Neural progenitor cell (in vitro differentiated cells): Measurements from ENCODE around the gene DOK7. TPM values are rescaled to one million over a fixed set of nuclear protein-coding genes. Genes with fewer than 3 reads are reported as not detected.

Source experiments
- DNase-seq: peaks from one replicate; pipeline ENCODE4 v3.0.0-alpha.2; 2016; ENCODE audit warnings: low spot score
- H2AFZ ChIP-seq: fragments of 200-600 bp; sonication (generic); replicated peaks from 2 replicates; pipeline ENCODE4 v1.6.1; 2016; ENCODE audit warnings: antibody characterized with exemption
- H3F3A ChIP-seq: fragments of 200-600 bp; sonication (generic); 2 replicates; pipeline ENCODE4 v1.6.1; 2016; ENCODE audit warnings: antibody characterized with exemption, low read depth
- H3K27ac ChIP-seq: fragments of 200-600 bp; sonication (generic); 2 replicates; pipeline ENCODE4 v1.5.1; 2016; ENCODE audit warnings: mild to moderate bottlenecking
- H3K27me3 ChIP-seq: fragments of 200-600 bp; sonication (generic); 2 replicates; pipeline ENCODE4 v1.6.1; 2016; ENCODE audit warnings: mild to moderate bottlenecking, moderate library complexity
- H3K36me3 ChIP-seq: fragments of 200-600 bp; sonication (generic); 2 replicates; pipeline ENCODE4 v1.5.1; 2016
- H3K4me1 ChIP-seq: fragments of 200-600 bp; sonication (generic); 2 replicates; pipeline ENCODE4 v1.6.1; 2016; ENCODE audit warnings: mixed run types
- H3K4me2 ChIP-seq: fragments of 200-600 bp; sonication (generic); 2 replicates; pipeline ENCODE4 v1.6.1; 2016
- H3K4me3 ChIP-seq: fragments of 200-600 bp; sonication (generic); 2 replicates; pipeline ENCODE4 v1.5.1; 2016
- H3K79me2 ChIP-seq: fragments of 200-600 bp; sonication (generic); 2 replicates; pipeline ENCODE4 v1.6.1; 2016; ENCODE audit warnings: low read depth
- H3K9ac ChIP-seq: fragments of 200-600 bp; sonication (generic); 2 replicates; pipeline ENCODE4 v1.6.1; 2016
- H3K9me3 ChIP-seq: fragments of 200-600 bp; sonication (generic); 2 replicates; pipeline ENCODE4 v1.5.1; 2016; ENCODE audit warnings: low read depth
- H4K20me1 ChIP-seq: fragments of 200-600 bp; sonication (generic); 2 replicates; pipeline ENCODE4 v1.6.1; 2016; ENCODE audit warnings: low read depth
- H3K27ac Mint-ChIP-seq: 3 replicates; pipeline ENCODE4 v1.8.0; 2021; ENCODE audit warnings: mixed read lengths
- H3K27me3 Mint-ChIP-seq: 2 replicates; pipeline ENCODE4 v1.8.0; 2022; ENCODE audit warnings: low read depth, mild to moderate bottlenecking, inconsistent platforms, moderate library complexity, mixed read lengths; ENCODE audit not compliant: insufficient read depth
- H3K36me3 Mint-ChIP-seq: 3 replicates; pipeline ENCODE4 v1.8.0; 2021; ENCODE audit warnings: mixed read lengths
- H3K4me1 Mint-ChIP-seq: 3 replicates; pipeline ENCODE4 v1.8.0; 2021; ENCODE audit warnings: mixed read lengths
- H3K4me3 Mint-ChIP-seq: 3 replicates; pipeline ENCODE4 v1.8.0; 2021; ENCODE audit warnings: mild to moderate bottlenecking, moderate library complexity, mixed read lengths
- H3K9me3 Mint-ChIP-seq: 3 replicates; pipeline ENCODE4 v1.8.0; 2020; ENCODE audit warnings: mixed read lengths
- CTCF ChIP-seq: fragments of 200-600 bp; sonication (generic); IDR thresholded peaks from 2 replicates; pipeline ENCODE4 v1.5.1; 2017; ENCODE audit warnings: antibody characterized with exemption, mild to moderate bottlenecking
- EZH2 ChIP-seq: fragments of 200-600 bp; sonication (generic); IDR thresholded peaks from 2 replicates; pipeline ENCODE4 v1.6.1; 2017; ENCODE audit warnings: antibody characterized with exemption, mild to moderate bottlenecking, moderate library complexity
- EZH2phosphoT487 ChIP-seq: fragments of 200-600 bp; sonication (generic); IDR thresholded peaks from 2 replicates; pipeline ENCODE4 v1.6.1; 2017; ENCODE audit warnings: antibody characterized with exemption
- total RNA-seq: library from RNA; depleted of rRNA; stranded (reverse); fragments of >200 nt; gene quantifications from 2 replicates; pipeline ENCODE4 v1.2.3, GENCODE V29; 2015; ENCODE audit warnings: low replicate concordance

Gene DOK7
- total RNA-seq, 1 donor from 2014 or later = not detected

- Mint-ChIP-seq H3K4me3 (no peak overlapping the region), H3K4me1 (peaks cover 8% of the 10 kb centered on the region), H3K27ac (no peak overlapping the region), H3K9me3 (no peaks in the 10 kb centered on the region), H3K36me3 (peaks cover 2% of the 10 kb centered on the region), H3K27me3 (peaks cover 5% of the 10 kb centered on the region)
- TF ChIP-seq CTCF (no peak), EZH2phosphoT487 (no peak), EZH2 (no peak)
- no peak for DNase-seq
- no peak overlapping the region for H3K27ac ChIP-seq
- H4K20me1 ChIP-seq = peaks cover 5% of the 10 kb centered on the region
- H3K27me3 ChIP-seq = no peaks in the 10 kb centered on the region
- no peaks in the 10 kb centered on the region for H3K79me2 ChIP-seq
- H3K9me3 ChIP-seq = no peaks in the 10 kb centered on the region
- no peaks in the 10 kb centered on the region for H3K36me3 ChIP-seq
- no peak overlapping the region for H3K4me2 ChIP-seq
- no peak overlapping the region for H3K4me3 ChIP-seq
- H3K4me1 ChIP-seq = peaks cover 8% of the 10 kb centered on the region
- H3F3A ChIP-seq = no peaks in the 10 kb centered on the region
- H2AFZ ChIP-seq = no peak overlapping the region
- no peak overlapping the region for H3K9ac ChIP-seq
Observed at GRCh38 chr4:3436798-3437581, 26.1 kb upstream of the DOK7 start.

- Histone ChIP-seq H3K4me1 (peaks cover 8% of the 10 kb centered on the region), H3K9me3 (no peaks in the 10 kb centered on the region), H3F3A (no peaks in the 10 kb centered on the region), H2AFZ (no peak overlapping the region), H3K79me2 (no peaks in the 10 kb centered on the region), H4K20me1 (peaks cover 5% of the 10 kb centered on the region), H3K4me3 (no peak overlapping the region), H3K27ac (no peak overlapping the region), H3K36me3 (no peaks in the 10 kb centered on the region), H3K4me2 (no peak overlapping the region), H3K27me3 (no peaks in the 10 kb centered on the region), H3K9ac (no peak overlapping the region)
- Mint-ChIP-seq H3K27me3 (peaks cover 5% of the 10 kb centered on the region), H3K9me3 (no peaks in the 10 kb centered on the region), H3K4me3 (no peak overlapping the region), H3K36me3 (peaks cover 2% of the 10 kb centered on the region), H3K4me1 (peaks cover 8% of the 10 kb centered on the region), H3K27ac (no peak overlapping the region)
- TF ChIP-seq EZH2phosphoT487 (no peak), CTCF (no peak), EZH2 (no peak)
- DNase-seq = no peak
Observed at GRCh38 chr4:3437582-3437936, 25.5 kb upstream of the DOK7 start.

GRCh38 chr4:3437998-3438846 lies 24.9 kb upstream of the DOK7 start:
- Mint-ChIP-seq H3K27me3 (peaks cover 5% of the 10 kb centered on the region), H3K4me1 (peaks cover 8% of the 10 kb centered on the region), H3K9me3 (no peaks in the 10 kb centered on the region), H3K36me3 (peaks cover 2% of the 10 kb centered on the region), H3K4me3 (no peak overlapping the region), H3K27ac (no peak overlapping the region)
- Histone ChIP-seq H3K79me2 (no peaks in the 10 kb centered on the region), H3K36me3 (no peaks in the 10 kb centered on the region), H3F3A (no peaks in the 10 kb centered on the region), H3K27ac (no peak overlapping the region), H3K9me3 (no peaks in the 10 kb centered on the region), H3K4me3 (no peak overlapping the region), H3K4me2 (no peak overlapping the region), H4K20me1 (peaks cover 5% of the 10 kb centered on the region), H3K9ac (no peak overlapping the region), H2AFZ (no peak overlapping the region), H3K27me3 (no peaks in the 10 kb centered on the region), H3K4me1 (peaks cover 8% of the 10 kb centered on the region)
- TF ChIP-seq EZH2 = no peak
- no peak for TF ChIP-seq CTCF
- TF ChIP-seq EZH2phosphoT487 = no peak
- DNase-seq = no peak
